ENCODE data around the gene PTPMT1.

- TF ChIP-seq POLR2AphosphoS5 (IDR thresholded peaks at IDR 0.05) (no peak), CTCF (IDR thresholded peaks at IDR 0.05) (no peak)
Measured at GRCh38 chr11:47620836-47621378, 55.5 kb downstream of the PTPMT1 start.
